Endothelial cell of umbilical vein (primary cell): ENCODE results near the gene NAA20.

Experiments used
- CTCF ChIP-seq, 2 donors: IDR thresholded peaks; 1 replicate in 1 of 2; 2 replicates in 1 of 2; pipeline ENCODE4 v1.5.1; 2011; ENCODE audit warnings: low read length in 2 of 2, mild to moderate bottlenecking in 2 of 2, moderate library complexity in 2 of 2, control low read depth in 1 of 2, inconsistent platforms in 1 of 2, low read depth in 1 of 2; ENCODE audit not compliant: insufficient read depth in 1 of 2; ENCODE audit errors: extremely low read depth in 1 of 2
- EZH2 ChIP-seq: IDR thresholded peaks from 2 replicates; pipeline ENCODE4 v1.6.1; 2012; ENCODE audit warnings: borderline replicate concordance, low read depth, mild to moderate bottlenecking, moderate library complexity, low read length, inconsistent platforms; ENCODE audit not compliant: severe bottlenecking
- FOS ChIP-seq: IDR thresholded peaks from 2 replicates; pipeline ENCODE4 v1.6.1; 2011; ENCODE audit warnings: mild to moderate bottlenecking, low read length, moderate library complexity, borderline replicate concordance; ENCODE audit not compliant: insufficient read depth
- MYC ChIP-seq: IDR thresholded peaks from one replicate; pipeline ENCODE4 v1.6.1; 2011; ENCODE audit warnings: mild to moderate bottlenecking, low read depth, low read length
- POLR2A ChIP-seq: IDR thresholded peaks from 2 replicates; pipeline ENCODE4 v1.6.1; 2012; ENCODE audit warnings: low read depth, mild to moderate bottlenecking, control low read depth, low read length
- POLR2AphosphoS5 ChIP-seq: IDR thresholded peaks from 2 replicates; pipeline ENCODE4 v1.6.1; 2012; ENCODE audit warnings: low read depth, mild to moderate bottlenecking, control low read depth, low read length, moderate library complexity; ENCODE audit not compliant: insufficient read depth

- TF ChIP-seq CTCF (IDR thresholded peaks at IDR 0.05; ENCODE audit: extremely low read depth in 1 of 2, insufficient read depth in 1 of 2, low read depth in 1 of 2, low read length in 2 of 2) = no peak
- TF ChIP-seq EZH2 = no peak
- TF ChIP-seq FOS = peak; percentile 46
- no peak for TF ChIP-seq POLR2AphosphoS5
- no peak for TF ChIP-seq POLR2A
- TF ChIP-seq MYC = no peak
These were observed 6.3 kb upstream of the NAA20 start for GRCh38 chr20:20010639-20011500.
